ENCODE data around the gene USP21. TPM values are rescaled to one million over a fixed set of nuclear protein-coding genes. Genes with fewer than 3 reads are reported as not detected.

USP21 gene
- total and polyA plus RNA-seq, 2 of the 13 experiments (the other 11 are each of a cell fraction or from before 2014, with no cell fraction given), result 10.1 to 33.1 TPM

- peak; percentile 75; the same call in 1 of the 2 replicates for TF ChIP-seq ZBTB26 (CRISPR knock-in tag; IDR thresholded peaks at IDR 0.05; ENCODE audit: borderline replicate concordance)
- TF ChIP-seq TRIM24 (CRISPR knock-in tag; IDR thresholded peaks at IDR 0.05), result no peak
- no peak; the same call in 1 of the 2 replicates for TF ChIP-seq ZFP90 (CRISPR knock-in tag; IDR thresholded peaks at IDR 0.05; ENCODE audit: borderline replicate concordance)
- no peak for TF ChIP-seq ZNF850 (CRISPR knock-in tag; conservative IDR thresholded peaks at IDR 0.05)
- TF ChIP-seq ATF3 (CRISPR knock-in tag; IDR thresholded peaks at IDR 0.05), result no peak
- TF ChIP-seq, protein P1, sequence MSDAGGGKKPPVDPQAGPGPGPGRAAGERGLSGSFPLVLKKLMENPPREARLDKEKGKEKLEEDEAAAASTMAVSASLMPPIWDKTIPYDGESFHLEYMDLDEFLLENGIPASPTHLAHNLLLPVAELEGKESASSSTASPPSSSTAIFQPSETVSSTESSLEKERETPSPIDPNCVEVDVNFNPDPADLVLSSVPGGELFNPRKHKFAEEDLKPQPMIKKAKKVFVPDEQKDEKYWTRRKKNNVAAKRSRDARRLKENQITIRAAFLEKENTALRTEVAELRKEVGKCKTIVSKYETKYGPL (CRISPR knock-in tag; IDR thresholded peaks at IDR 0.05), result 0 out of 2 replicates have a peak, but pooled peaks have one; percentile 19
- peak; percentile 65 for TF ChIP-seq ZNF781 (CRISPR knock-in tag; IDR thresholded peaks at IDR 0.05; ENCODE audit: borderline replicate concordance, not compliant biosample characterization)
- TF ChIP-seq, protein P2, sequence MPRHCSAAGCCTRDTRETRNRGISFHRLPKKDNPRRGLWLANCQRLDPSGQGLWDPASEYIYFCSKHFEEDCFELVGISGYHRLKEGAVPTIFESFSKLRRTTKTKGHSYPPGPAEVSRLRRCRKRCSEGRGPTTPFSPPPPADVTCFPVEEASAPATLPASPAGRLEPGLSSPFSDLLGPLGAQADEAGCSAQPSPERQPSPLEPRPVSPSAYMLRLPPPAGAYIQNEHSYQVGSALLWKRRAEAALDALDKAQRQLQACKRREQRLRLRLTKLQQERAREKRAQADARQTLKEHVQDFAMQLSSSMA (CRISPR knock-in tag; IDR thresholded peaks at IDR 0.05), result 0 out of 2 replicates have a peak, but pooled peaks have one; percentile 77
- TF ChIP-seq, protein P3, sequence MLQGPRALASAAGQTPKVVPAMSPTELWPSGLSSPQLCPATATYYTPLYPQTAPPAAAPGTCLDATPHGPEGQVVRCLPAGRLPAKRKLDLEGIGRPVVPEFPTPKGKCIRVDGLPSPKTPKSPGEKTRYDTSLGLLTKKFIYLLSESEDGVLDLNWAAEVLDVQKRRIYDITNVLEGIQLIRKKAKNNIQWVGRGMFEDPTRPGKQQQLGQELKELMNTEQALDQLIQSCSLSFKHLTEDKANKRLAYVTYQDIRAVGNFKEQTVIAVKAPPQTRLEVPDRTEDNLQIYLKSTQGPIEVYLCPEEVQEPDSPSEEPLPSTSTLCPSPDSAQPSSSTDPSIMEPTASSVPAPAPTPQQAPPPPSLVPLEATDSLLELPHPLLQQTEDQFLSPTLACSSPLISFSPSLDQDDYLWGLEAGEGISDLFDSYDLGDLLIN (CRISPR knock-in tag; IDR thresholded peaks at IDR 0.05; ENCODE audit: borderline replicate concordance), result no peak
- no peak for TF ChIP-seq SRSF1 (optimal IDR thresholded peaks at IDR 0.05; ENCODE audit: low read depth, low read length)
- 0 out of 2 replicates have a peak, but pooled peaks have one; percentile 33 for TF ChIP-seq ZBTB7A (CRISPR knock-in tag; IDR thresholded peaks at IDR 0.05)
- TF ChIP-seq ZNF570 (CRISPR knock-in tag; IDR thresholded peaks at IDR 0.05; ENCODE audit: borderline replicate concordance), result 0 out of 2 replicates have a peak, but pooled peaks have one; percentile 52
- peak; percentile 72 for TF ChIP-seq KMT2B (CRISPR knock-in tag; IDR thresholded peaks at IDR 0.05)
- TF ChIP-seq ZNF230 (CRISPR knock-in tag; IDR thresholded peaks at IDR 0.05), result peak; percentile 90; the same call in 1 of the 2 replicates
- TF ChIP-seq, protein P4, sequence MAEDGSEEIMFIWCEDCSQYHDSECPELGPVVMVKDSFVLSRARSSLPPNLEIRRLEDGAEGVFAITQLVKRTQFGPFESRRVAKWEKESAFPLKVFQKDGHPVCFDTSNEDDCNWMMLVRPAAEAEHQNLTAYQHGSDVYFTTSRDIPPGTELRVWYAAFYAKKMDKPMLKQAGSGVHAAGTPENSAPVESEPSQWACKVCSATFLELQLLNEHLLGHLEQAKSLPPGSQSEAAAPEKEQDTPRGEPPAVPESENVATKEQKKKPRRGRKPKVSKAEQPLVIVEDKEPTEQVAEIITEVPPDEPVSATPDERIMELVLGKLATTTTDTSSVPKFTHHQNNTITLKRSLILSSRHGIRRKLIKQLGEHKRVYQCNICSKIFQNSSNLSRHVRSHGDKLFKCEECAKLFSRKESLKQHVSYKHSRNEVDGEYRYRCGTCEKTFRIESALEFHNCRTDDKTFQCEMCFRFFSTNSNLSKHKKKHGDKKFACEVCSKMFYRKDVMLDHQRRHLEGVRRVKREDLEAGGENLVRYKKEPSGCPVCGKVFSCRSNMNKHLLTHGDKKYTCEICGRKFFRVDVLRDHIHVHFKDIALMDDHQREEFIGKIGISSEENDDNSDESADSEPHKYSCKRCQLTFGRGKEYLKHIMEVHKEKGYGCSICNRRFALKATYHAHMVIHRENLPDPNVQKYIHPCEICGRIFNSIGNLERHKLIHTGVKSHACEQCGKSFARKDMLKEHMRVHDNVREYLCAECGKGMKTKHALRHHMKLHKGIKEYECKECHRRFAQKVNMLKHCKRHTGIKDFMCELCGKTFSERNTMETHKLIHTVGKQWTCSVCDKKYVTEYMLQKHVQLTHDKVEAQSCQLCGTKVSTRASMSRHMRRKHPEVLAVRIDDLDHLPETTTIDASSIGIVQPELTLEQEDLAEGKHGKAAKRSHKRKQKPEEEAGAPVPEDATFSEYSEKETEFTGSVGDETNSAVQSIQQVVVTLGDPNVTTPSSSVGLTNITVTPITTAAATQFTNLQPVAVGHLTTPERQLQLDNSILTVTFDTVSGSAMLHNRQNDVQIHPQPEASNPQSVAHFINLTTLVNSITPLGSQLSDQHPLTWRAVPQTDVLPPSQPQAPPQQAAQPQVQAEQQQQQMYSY (CRISPR knock-in tag; IDR thresholded peaks at IDR 0.05), result no peak
- no peak for TF ChIP-seq ZFP41 (CRISPR knock-in tag; IDR thresholded peaks at IDR 0.05; ENCODE audit: borderline replicate concordance)
- TF ChIP-seq GATA4 (IDR thresholded peaks at IDR 0.05; ENCODE audit: borderline replicate concordance, low read depth), result peak; percentile 25; the same call in 1 of the 2 replicates
These were observed 42.8 kb downstream of the USP21 start, which contains the start of gene NDUFS2 (continued) for GRCh38 chr1:161201836-161202712.
